ENCODE data around the gene ABLIM1. TPM values are rescaled to one million over a fixed set of nuclear protein-coding genes. Genes with fewer than 3 reads are reported as not detected.

Gene ABLIM1
- total RNA-seq, 1 donor from 2014 or later, result 105 TPM

DNA sequence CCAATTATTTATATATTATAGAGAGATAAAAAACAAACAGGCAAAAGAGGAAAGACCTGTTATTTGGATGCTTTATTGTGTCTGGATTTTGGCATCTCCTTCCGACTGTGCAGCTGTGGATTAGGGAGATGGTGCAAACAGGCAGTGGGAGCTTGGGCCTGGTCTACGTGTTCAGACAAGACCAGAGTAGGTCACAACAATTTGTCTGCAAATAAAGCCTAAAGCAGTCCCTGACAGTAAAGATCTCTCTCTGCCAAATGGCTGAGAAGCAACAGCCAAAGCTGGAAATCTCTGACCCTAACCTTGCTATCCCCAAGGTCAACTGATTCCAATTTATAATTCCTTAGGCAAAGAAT is 82.0 kb downstream of the ABLIM1 start:
- no peak for TF ChIP-seq CTCF (IDR thresholded peaks at IDR 0.05; ENCODE audit: unreplicated experiment)
- Mint-ChIP-seq H3K4me3 (no peak overlapping the region), H3K4me1 (peaks cover 11% of the 10 kb centered on the region), H3K27me3 (ENCODE audit: low read depth) (no peaks in the 10 kb centered on the region), H3K36me3 (no peaks in the 10 kb centered on the region), H3K27ac (no peak overlapping the region), H3K9me3 (no peaks in the 10 kb centered on the region)
- DNase-seq (ENCODE audit: low spot score in 2 of 2, unreplicated experiment in 2 of 2), result no peak

GRCh38 chr10:114575417-114576131 is 82.5 kb downstream of the ABLIM1 start:
- H3K27me3 Mint-ChIP-seq (ENCODE audit: low read depth), result no peaks in the 10 kb centered on the region
- DNase-seq (ENCODE audit: low spot score in 2 of 2, unreplicated experiment in 2 of 2), result no peak
- H3K4me1 Mint-ChIP-seq, result peaks cover 11% of the 10 kb centered on the region
- H3K36me3 Mint-ChIP-seq, result no peaks in the 10 kb centered on the region
- no peak overlapping the region for H3K27ac Mint-ChIP-seq
- no peak overlapping the region for H3K4me3 Mint-ChIP-seq
- no peaks in the 10 kb centered on the region for H3K9me3 Mint-ChIP-seq
- no peak for TF ChIP-seq CTCF (IDR thresholded peaks at IDR 0.05; ENCODE audit: unreplicated experiment)

DNA sequence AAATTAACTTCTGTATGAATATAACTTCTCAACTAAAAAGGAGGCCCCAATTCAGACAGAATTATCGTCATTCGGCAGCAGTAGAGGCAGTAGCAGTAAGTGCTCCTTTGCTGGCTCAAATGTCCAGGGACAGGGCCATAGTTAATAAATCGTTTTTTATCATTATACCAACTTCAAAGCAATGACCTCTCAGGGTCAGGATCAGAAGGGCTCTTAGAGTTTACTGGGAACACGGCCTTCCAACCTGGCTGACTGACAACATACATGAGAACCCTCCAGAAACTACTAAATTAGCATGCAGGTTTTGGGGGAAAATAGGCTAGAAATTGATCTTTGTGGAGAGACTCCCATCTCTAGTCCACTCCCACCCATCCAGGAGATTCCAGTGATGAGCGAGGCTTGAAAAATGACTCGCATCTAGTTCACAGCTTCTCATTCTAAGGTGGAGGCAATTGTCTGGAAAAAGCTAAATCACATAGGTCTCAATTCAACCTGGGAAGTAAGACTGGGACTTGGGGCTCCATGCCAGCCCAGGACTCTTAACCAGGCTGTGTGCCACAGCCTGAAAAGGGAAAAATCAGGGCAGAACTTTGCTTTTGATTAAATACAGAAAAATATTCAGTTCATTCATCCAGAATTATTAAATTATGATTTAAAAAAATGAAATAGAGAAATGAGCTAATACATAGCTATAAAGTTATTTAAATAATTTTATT is 84.6 kb downstream of the ABLIM1 start:
- no peak for DNase-seq (ENCODE audit: low spot score in 2 of 2, unreplicated experiment in 2 of 2)
- Mint-ChIP-seq H3K4me3 (no peak overlapping the region), H3K36me3 (no peaks in the 10 kb centered on the region), H3K9me3 (no peaks in the 10 kb centered on the region), H3K4me1 (peaks cover 11% of the 10 kb centered on the region), H3K27ac (no peak overlapping the region), H3K27me3 (ENCODE audit: low read depth) (no peaks in the 10 kb centered on the region)
- TF ChIP-seq CTCF (IDR thresholded peaks at IDR 0.05; ENCODE audit: unreplicated experiment), result no peak

DNA sequence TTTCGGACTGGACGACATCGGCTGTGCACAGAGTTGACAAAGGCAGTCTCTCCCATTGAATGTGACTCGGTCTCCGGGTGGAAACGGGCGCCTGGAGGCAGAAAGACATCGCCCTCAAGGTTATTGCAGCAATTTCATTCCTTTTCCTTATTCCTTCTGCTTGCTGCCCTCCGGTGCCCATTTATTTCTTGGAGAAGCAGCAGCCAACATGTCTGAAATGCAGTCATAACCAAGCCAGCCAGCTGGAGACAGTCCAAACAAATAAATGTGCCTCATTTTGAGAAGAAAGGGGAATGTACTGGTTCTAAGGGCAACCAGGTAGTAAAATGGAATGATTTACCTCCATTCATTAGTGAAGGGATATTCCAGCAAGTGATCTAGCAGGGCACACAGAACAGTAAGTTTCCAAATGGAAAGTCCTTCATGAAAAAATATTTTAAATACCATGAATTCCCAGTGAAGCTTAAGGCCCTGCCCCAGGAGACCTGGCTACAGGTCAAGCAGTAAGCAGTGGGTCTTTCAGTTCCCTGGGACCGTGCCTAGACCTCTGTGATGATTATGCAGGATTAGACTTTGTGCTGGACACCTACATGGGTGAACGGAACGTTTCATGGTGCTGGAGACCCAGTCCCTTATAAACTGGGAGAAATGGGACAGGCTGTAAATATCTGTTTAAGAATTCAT is 86.6 kb downstream of the ABLIM1 start:
- TF ChIP-seq CTCF (IDR thresholded peaks at IDR 0.05; ENCODE audit: unreplicated experiment), result no peak
- Mint-ChIP-seq H3K36me3 (no peaks in the 10 kb centered on the region), H3K4me1 (peaks cover 10% of the 10 kb centered on the region), H3K4me3 (no peak overlapping the region), H3K27ac (peak overlapping the region; percentile 14), H3K9me3 (no peaks in the 10 kb centered on the region), H3K27me3 (ENCODE audit: low read depth) (no peaks in the 10 kb centered on the region)
- DNase-seq (ENCODE audit: low spot score in 2 of 2, unreplicated experiment in 2 of 2), result no peak

- H3K36me3 Mint-ChIP-seq, result no peaks in the 10 kb centered on the region
- TF ChIP-seq CTCF (IDR thresholded peaks at IDR 0.05; ENCODE audit: unreplicated experiment), result no peak
Measured at GRCh38 chr10:114566064-114566463, 92.0 kb downstream of the ABLIM1 start.

More at GRCh38 chr10:114566064-114566463, 92.0 kb downstream of the ABLIM1 start:
- Mint-ChIP-seq H3K4me1 (peaks cover 1% of the 10 kb centered on the region), H3K27me3 (ENCODE audit: low read depth) (no peaks in the 10 kb centered on the region), H3K9me3 (no peaks in the 10 kb centered on the region), H3K4me3 (no peak overlapping the region), H3K27ac (no peak overlapping the region)
- no peak for DNase-seq (ENCODE audit: low spot score in 2 of 2, unreplicated experiment in 2 of 2)
